8988T (cell line): ENCODE measurements around the gene BFSP2.
"Not testable (repeated sequence)": the region's sequence is repeated elsewhere in the genome, so short reads cannot be mapped to it uniquely, and the experiment has no call there.

Experiments used
- DNase-seq: peaks from one replicate; pipeline ENCODE4 v3.0.0; 2011

Gene BFSP2

DNA sequence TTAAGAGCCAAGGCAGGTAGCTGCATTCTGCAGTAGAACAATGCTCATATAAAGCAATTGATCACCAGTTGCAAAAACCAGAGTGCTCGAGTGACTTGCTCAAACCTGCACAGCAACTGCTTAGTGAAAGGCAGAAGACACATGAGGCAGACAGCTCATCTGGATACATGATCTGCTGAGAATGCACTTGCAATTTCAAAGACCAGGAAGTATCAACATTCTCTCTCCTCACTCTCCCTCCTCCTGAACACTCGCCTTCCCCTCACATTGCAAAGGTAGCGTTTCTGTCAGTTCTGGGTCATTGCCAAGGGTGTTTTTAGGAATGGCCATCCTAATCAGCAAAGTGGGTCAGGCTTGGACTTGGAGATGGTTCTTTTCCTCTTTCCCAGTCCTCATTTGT is 61.0 kb downstream of the BFSP2 start:
- no peak for DNase-seq

DNA sequence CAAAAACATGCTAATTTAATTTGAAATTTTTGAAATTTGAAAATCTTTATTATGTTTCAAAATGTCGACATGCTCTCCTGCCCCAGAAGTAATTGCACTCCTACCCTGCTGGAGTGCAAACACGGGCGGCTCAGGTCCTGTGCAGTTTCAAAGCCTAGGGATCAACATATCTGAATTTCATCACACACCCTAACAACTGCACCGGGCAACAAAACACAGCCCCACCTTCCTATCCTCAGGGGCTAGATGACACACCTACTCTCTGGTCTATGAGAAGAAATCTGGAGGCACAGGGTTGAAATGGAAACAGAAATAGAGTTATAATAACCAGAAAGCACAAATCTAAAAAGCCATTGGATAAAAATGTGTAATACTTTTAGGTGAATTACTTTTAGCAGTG is 61.4 kb downstream of the BFSP2 start:
- no peak for DNase-seq

DNA sequence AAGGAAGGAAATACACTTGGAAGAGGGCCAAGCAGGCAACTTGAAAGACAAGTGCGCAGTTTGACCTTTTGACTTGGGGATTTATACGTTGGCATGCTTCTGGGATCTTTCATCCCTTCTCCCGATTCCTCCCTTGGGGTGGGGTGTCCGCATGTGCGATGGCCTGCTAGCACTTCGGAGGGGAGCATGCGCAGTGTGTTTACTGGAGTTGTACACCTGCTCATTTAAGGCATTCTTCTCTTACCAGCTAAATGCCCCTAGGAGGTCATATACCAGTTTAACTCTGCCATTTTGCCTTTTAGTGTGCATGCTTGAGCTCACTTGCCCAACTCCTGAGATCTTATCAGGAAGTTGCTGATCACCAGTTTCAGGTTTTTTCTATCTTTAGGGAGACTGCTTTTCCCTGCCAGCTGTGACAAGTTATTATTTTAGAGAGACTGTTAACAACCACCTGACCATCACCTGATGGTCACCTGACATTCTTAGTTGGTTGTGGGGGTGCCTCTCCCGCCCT is 63.5 kb downstream of the BFSP2 start:
- DNase-seq: no peak

DNA sequence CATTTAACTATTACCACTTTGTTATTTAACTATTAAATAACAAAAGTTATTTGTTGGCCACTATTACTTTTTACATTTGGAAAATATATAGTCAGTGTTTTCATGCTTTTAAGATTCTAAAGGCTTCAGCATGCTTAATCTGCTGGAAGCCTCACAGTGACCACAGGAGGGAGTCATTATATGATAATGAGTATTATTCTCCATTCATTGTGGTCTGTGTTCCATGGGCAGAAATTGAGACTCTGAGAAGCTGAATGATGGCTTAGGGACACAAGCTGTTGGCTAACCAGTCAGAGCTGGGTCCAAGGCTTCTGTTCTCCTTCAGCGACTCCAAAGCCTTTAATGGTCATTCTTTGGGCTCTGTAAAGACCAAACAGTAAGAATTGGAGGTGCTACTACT is 64.7 kb downstream of the BFSP2 start:
- DNase-seq: no peak

DNA sequence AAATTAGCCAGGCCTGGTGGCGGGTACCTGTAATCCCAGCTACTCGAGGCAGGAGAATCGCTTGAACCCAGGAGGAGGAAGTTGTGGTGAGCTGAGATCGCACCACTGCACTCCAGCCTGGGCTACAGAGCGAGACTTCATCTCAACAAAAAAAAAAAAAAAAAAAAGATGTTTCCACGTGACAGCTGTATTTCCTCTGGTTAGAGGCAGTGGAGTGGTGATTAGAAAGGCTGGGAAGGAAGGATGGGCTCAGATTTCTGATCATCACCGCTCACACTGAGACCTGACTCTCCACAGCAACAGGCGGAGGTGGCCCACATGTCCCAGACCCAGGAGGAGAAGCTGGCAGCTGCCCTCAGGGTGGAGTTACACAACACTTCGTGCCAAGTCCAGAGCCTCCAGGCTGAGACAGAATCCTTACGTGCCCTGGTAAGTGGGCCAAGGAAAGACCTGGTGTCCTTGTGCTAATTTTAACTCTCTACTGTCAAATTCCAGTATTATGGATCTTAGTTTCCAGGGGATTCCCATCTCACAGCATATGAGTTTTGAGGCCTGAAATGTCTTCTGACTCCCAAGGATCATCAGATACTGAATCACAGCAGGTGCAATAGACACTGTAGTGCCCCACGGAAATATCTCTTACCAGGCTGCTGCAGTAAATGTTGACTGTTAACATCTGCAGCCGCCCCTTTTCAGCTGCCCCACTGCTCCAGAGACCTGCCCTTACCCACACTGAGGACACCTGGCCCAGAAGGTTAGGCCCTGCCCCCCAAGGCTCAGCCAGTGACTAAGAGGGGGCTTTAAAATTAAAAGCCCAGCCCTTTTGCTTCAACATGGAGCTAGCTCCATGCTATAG is 66.9 kb downstream of the BFSP2 start:
- DNase-seq: no peak

DNA sequence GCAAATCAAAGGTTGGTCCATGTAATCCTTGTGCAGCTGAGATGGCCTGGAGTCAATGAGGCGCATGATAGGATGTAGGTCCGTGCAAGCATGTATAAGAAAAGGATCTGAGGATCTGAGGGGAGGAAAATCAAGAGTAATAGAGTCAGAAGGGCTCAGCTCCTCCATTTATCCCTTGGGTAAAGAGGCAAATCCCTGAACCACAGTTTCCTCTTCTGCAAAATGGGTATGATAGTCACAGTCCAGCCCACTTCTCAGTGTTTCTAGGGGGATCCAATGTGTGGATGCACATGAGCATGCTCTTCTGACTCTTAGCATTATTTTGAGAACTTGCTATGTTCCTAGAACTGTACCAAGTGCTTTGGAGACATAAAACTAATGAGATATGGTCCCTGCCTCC is 67.9 kb downstream of the BFSP2 start:
- no peak for DNase-seq

DNA sequence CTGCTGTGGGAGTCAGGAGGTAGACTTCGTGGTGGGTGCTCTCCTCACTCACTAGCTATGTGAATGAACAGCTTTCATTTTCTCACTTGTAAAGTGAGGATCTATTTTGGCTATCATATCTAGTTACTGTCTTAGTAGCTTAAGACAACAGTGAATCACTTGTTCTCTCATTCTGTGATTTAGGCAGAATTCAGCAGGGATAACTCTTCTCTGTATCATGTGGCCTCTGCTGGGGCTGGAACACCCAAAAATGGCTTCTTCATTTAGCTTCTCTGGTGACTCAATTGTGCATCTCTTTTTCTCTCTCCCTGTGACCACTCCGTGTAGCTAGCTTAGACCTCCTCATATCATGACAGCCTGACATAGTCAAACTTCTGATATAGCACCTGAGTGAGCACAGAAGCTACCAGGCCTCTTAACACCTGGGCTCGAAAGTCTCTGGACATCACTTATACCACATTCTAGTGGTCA is 68.4 kb downstream of the BFSP2 start:
- DNase-seq: no peak

DNA sequence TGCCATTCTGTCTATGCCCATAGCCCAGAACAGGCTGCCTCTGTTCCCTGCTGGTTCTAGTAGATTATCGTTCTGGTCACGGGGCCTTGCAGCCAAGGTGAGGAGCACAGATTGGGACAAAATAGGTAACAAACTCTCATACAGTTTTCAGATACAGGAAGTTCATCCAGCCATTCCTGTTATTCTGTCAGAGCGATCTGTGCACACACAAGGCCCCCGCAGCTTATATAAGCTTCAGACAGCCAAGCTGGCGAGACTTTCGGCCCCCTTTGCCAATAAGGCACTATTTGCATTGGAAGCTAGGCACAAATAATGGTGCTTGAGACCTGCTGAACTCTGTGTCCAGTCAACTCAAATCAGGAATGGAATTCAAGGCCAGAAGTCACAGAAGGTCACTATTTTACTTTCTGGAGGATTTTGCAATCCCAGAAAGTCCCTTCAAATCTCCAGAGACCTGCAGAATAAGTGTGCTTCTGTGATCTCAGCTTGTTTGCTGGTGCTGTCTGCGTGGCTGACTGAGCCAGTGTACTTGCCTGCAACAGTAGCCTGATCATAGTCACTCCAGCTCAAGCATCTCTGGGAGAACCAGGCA is 69.4 kb downstream of the BFSP2 start:
- no peak for DNase-seq

DNA sequence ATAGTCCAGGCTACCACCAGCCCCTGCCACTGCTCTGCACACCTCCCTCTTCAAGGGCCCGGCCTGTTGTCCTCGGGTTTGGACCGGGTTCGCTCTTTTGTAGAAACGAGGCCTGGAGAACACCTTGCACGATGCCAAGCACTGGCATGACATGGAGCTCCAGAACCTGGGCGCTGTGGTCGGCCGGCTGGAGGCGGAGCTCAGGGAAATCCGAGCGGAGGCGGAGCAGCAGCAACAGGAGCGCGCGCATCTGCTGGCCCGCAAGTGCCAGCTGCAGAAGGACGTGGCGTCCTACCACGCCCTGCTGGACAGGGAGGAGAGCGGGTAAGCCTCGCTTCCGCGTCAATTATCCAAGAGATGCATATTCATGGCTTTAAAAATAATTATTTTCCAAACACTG is 72.4 kb downstream of the BFSP2 start:
- no peak for DNase-seq

DNA sequence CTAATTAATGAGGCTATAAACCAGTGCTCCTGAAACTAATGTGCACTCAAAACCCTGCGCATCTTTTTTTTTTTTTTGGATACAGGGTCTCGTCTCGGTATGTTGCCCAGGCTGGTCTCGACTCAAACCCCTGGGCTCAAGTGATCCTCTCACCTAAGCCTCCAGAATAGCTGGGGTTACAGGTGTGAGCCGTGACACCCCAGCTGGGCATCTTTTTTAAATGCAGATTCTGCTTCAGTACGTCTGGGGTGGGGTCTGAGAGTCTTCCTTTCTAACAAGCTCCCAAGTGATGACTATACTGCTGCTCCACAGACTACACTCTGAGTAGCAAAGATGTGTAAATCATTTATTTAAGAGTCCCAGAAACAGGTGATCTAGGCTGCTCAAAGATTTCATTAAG is 73.0 kb downstream of the BFSP2 start:
- DNase-seq: no peak

DNA sequence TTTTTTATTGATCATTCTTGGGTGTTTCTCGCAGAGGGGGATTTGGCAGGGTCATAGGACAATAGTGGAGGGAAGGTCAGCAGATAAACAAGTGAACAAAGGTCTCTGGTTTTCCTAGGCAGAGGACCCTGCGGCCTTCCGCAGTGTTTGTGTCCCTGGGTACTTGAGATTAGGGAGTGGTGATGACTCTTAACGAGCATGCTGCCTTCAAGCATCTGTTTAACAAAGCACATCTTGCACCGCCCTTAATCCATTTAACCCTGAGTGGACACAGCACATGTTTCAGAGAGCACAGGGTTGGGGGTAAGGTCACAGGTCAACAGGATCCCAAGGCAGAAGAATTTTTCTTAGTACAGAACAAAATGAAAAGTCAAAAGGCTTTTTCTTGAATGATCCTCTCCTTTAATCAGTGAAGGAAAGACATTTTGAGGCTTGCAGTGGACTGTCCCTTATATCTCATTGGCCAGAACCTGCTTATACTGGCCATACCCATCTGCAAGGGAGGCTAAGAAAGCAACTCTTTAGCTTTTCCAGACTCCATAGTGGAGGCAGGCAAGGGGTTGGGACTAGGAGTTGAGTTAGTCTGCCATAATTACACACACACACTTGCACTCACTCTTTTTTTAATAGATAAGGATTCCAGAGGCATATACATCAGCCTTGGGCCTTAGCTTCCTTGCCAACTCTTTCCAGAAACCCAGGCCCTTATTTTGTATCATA is 73.8 kb downstream of the BFSP2 start:
- not testable (repeated sequence) for DNase-seq

DNA sequence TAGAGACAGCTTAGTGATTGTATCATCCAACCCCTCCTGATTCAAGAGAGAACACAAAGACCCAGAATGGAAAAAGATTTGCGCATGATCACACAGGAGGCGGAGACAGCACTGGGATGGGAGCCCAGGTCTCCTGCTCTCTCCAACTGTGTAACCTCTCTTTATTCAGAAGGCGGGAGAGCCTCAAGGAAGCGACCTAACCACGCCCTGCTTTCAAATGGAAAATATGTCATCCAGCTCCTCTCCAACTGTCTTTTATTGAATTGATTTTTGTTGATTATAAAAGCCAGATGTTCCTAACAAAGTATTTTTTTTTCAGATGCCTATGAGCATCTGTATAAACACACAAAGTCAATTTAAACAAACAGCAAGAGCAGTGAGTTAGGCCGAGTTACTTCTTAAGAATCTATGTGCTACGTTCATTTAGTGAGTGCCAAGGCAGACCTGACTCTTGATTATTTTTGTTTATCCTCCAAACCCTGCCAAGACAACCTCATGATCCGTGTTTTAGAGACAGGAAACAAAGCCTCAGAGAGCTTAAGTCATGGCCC is 74.5 kb downstream of the BFSP2 start:
- DNase-seq: no peak

DNA sequence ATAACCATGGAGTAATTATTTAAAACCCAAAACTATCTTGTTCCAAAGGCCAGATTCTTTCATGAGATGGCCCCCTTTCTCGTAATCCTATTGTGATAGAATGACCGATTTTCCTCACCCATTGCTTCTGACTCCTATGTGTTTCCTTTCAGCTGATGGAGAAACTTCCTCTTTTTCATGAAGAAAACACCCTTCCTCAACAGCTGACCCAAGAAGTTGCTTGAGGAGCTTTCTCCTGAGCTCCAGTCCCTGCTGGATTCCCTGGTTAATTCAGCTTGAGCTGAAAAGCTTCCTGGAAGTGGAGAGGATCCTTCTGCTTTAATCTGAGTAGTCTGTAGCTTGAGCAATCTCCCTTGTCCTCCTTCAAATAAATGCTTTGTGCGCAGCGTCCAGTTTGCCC is 75.0 kb downstream of the BFSP2 start:
- DNase-seq: no peak

DNA sequence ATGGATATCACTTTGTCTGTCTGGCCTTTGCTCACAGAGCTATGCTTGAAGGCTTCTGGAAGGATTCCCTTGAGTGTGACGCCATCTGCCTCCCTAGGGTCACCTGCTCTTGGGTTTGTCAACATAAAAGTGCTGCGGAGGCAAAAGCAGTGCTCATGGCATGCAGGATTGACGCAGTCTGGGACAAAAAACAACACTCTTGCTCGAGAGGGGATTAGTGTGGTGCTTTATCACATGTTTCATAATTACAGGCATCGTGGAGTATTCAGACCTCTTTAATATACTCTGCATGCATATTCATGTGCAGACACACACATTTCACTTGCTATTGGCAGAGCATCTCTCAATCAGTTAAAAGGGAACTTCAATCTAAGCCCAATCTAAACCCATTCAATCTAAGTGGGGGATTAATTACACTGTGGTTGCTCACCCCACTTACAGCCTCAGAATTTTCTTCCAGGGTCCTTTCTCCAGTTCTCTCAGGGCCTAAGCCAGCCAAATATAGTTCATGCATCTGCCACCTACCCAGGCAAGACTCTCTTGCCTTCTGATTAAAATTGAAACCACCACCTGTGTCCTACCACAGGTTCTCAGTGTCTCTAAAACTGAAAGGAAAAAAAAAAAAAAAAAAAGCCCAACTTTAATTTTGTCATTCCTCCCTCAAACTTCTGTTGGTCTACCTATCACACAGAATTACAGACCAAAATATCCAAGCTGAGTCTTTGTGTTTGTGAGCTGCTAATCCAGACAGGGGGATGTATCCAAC is 75.6 kb downstream of the BFSP2 start:
- no peak for DNase-seq

DNA sequence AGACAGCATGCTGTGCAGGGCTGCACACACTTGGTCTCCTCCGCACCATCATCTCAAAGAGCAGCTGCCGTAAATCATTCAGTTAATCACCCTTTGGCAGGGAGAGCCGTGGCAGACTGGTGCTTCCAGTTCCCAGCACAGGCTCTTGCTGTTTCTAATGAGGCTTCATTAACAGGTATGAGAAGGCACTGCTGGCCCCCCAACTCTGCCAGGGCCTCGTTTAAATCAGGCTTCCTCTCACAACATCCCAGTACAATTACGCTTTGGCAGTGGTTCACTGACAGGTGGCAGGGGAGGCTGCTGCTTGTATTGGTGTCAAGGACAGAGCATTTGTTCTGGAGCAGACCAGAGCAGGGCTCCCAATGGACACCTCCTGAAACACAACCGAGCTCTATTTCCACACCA is 77.1 kb downstream of the BFSP2 start:
- no peak for DNase-seq

DNA sequence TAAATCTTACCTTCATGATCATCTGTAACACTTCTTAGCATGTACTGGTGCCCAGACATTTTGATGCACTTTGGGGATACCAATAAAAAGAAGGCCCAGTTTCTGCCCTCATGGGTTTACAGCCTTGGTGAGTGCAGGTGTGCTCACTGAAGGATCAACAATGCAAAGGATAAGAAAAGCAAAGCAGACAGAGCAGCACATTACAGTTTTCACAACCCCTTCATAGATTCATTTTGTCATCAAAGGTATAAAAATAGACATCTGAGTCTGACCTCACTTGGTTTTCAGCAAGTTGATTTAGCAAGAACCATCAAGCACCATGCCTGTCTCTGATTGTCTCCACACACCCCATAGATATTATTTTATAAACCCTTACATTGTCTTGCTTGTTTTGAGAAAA is 77.6 kb downstream of the BFSP2 start:
- DNase-seq: no peak

DNA sequence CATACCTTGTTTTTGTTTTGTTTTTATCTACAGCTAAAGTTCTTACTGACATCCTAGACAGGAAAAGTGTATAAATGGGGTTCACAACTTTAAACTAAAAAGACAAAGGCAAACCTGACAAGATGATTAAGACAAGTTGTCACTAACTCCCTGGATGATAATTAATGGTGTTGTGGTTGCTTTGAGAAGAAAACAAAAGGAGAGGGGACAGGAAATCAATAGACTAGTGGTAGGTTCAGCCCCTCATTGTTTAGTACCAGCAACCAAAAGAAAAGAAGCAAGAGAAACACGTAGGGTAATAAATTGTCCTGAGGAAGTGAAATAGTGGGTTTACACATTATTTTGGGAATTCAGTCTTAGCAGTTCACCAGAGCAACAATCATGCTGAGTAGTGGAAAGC is 78.8 kb downstream of the BFSP2 start:
- DNase-seq: no peak

DNA sequence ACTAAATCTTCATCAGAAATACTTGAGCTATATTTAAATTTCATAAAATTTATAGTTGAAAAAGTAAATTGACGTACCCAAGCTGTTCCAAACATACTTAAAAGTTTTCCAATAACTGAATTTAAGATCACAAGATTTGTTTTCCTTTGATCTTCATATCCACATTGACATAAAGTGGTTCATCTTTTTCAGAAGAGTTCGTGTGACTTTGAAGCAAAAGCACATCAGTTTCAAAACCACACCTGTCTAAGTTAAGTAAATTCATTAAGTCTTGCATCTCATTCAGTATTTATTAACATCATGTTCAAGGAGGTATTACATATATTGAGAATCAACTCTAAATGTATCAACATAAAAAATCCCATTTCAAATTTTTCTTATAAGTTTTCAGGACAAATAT is 79.5 kb downstream of the BFSP2 start:
- DNase-seq: no peak

DNA sequence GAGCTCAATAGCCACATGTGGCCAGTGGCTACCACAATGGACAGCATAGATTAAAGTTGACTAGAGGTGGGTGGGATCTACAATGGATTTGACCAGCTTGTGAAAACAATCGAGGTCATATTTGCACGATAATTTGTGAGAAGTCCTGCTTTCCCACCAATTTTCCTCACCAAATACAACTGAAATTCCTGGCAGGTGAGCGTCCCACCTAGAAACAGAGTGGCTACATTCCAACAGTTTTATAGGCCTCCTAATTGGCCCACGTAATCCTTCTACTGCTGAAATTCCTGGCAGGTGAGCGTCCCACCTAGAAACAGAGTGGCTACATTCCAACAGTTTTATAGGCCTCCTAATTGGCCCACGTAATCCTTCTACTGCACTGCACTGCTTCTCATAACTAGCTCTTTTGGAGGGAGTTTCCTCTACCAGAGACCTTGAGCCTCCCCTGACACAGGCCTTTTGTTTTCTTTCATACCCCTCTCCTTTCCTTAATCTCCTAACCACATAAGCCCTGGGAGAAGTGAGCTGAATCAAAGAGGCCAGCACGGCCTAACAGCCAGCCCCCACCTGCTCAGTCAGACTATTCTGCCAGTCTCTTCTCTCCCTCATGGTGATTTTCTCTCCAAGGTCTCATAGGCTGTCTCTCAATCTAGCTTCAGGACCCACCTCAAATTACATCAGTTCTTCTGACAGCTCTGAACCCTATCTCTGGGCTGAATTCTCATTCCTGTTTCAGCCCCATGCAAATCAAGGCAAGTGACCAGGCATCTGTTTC is 80.2 kb downstream of the BFSP2 start:
- DNase-seq: no peak

DNA sequence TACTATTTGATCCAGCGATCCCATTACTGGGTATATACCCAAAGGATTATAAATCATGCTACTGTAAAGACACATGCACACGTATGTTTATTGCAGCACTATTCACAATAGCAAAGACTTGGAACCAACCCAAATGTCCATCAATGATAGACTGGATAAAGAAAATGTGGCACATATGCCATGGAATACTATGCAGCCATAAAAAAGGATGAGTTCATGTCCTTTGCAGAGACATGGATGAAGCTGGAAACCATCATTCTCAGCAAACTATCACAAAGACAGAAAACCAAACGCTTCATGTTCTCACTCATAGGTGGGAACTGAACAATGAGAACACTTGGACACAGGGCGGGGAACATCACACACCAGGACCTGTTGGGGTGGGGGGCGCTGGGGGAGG is 82.6 kb downstream of the BFSP2 start:
- DNase-seq: not testable (repeated sequence)

DNA sequence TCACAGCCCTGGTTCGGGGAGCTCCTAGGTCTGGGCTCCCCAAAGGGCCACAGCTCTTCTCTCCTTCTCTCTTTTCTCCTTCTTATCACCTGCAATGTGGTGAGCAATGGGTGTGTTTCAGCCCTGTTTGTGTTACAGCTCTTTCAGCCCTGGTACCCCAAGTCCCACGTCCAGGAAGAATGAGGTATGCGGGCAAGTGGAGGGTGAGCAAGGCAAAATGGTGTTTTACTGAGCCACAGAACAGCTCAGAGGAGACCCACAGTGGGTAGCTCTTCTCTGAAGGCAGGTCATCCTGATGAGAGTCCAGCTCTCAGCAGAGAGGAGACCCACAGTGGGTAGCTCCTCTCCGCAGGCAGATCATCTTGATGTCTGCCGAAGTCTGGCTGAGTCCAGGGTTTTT is 86.8 kb downstream of the BFSP2 start:
- no peak for DNase-seq

DNA sequence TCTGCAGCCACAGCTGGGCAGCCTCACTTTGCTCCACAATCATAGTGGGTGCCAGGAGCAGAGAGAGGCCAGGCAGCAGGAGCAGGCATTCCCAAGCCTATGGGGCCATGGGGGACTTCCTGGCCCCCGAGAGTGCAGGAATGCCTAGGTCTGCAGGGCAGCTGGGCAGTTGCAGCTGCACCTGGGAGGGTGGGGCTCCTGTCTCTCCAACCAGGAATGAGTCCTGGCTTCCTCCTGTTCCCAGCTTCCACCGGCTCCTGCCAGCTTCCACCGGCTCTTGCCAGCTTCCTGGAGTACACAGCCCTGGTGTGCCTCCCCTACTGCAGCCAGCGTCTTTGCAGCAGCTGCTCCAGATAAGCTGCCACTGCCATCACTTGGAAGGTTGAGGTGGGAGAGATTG is 87.3 kb downstream of the BFSP2 start:
- DNase-seq: no peak
